CD14-positive monocyte (primary cell): ENCODE results near the gene P2RX2. TPM values are rescaled to one million over a fixed set of nuclear protein-coding genes. Genes with fewer than 3 reads are reported as not detected.

ENCODE experiments used
- DNase-seq, 3 donors: peaks; one replicate each; pipeline ENCODE4 v3.0.0-alpha.2; 2011 to 2022
- H2AFZ ChIP-seq: 2 replicates; pipeline ENCODE4 v1.6.0; 2012; ENCODE audit warnings: mild to moderate bottlenecking, low read depth, low read length, inconsistent platforms; ENCODE audit not compliant: insufficient read depth, poor library complexity, severe bottlenecking
- H3K27ac ChIP-seq, 2 donors: 1 replicate in 1 of 2; 2 replicates in 1 of 2; pipeline ENCODE4 v1.5.1; 2012 to 2013; ENCODE audit warnings: low read length in 2 of 2, control low read depth in 1 of 2, inconsistent platforms in 1 of 2, low read depth in 1 of 2, mild to moderate bottlenecking in 1 of 2
- H3K27me3 ChIP-seq, 2 donors: one replicate each; pipeline versions ENCODE4 v1.6.0 to v1.6.1; 2011 to 2013; ENCODE audit warnings: low read length in 2 of 2; ENCODE audit not compliant: control insufficient read depth in 2 of 2, insufficient read depth in 2 of 2
- H3K36me3 ChIP-seq, 2 donors: replicated peaks in 1 of 2; 1 replicate in 1 of 2; 2 replicates in 1 of 2; pipeline versions ENCODE4 v1.5.1 to v1.6.1; 2012 to 2013; ENCODE audit warnings: low read length in 2 of 2, control low read depth in 1 of 2, inconsistent platforms in 1 of 2, mild to moderate bottlenecking in 1 of 2; ENCODE audit not compliant: insufficient read depth in 2 of 2, control insufficient read depth in 1 of 2
- H3K4me1 ChIP-seq, 2 donors: 1 replicate in 1 of 2; 2 replicates in 1 of 2; pipeline versions ENCODE4 v1.5.1 to v1.6.1; 2012 to 2013; ENCODE audit warnings: low read length in 2 of 2, control low read depth in 1 of 2, inconsistent platforms in 1 of 2, mild to moderate bottlenecking in 1 of 2, moderate library complexity in 1 of 2; ENCODE audit not compliant: insufficient read depth in 2 of 2, control insufficient read depth in 1 of 2
- H3K4me2 ChIP-seq: replicated peaks from 2 replicates; pipeline ENCODE3; 2012; ENCODE audit warnings: low read length, moderate library complexity, mild to moderate bottlenecking; ENCODE audit not compliant: poor library complexity, severe bottlenecking; ENCODE audit errors: extremely low read depth
- H3K4me3 ChIP-seq, 3 experiments: fragments of 200-600 bp in 1 of 3; sonication (generic) in 1 of 3; replicated peaks in 1 of 3; 1 replicate in 2 of 3; 2 replicates in 1 of 3; pipeline ENCODE4 v1.5.1; 2011 to 2013; ENCODE audit warnings: low read length in 3 of 3, mild to moderate bottlenecking in 3 of 3, control low read depth in 2 of 3, low read depth in 2 of 3, inconsistent platforms in 1 of 3, moderate library complexity in 1 of 3
- H3K79me2 ChIP-seq: 2 replicates; pipeline ENCODE4 v1.6.0; 2012; ENCODE audit warnings: mild to moderate bottlenecking, control low read depth, inconsistent platforms, low read length, moderate library complexity; ENCODE audit not compliant: insufficient read depth
- H3K9ac ChIP-seq: 2 replicates; pipeline ENCODE4 v1.6.0; 2017; ENCODE audit warnings: low read length, mild to moderate bottlenecking; ENCODE audit not compliant: insufficient read depth, poor library complexity, severe bottlenecking
- H3K9me3 ChIP-seq, 2 donors: replicated peaks in 1 of 2; 1 replicate in 1 of 2; 2 replicates in 1 of 2; pipeline versions ENCODE4 v1.5.1 to v1.6.1; 2012 to 2013; ENCODE audit warnings: low read length in 2 of 2, control low read depth in 1 of 2; ENCODE audit not compliant: control insufficient read depth in 1 of 2, insufficient read depth in 1 of 2
- H4K20me1 ChIP-seq: 2 replicates; pipeline ENCODE4 v1.6.0; 2012; ENCODE audit warnings: mild to moderate bottlenecking, low read length, control low read depth, moderate library complexity; ENCODE audit not compliant: insufficient read depth
- H3K27ac Mint-ChIP-seq, 7 donors: one replicate each; pipeline ENCODE4 v1.8.0; 2020; ENCODE audit warnings: mild to moderate bottlenecking in 7 of 7, mixed read lengths in 7 of 7, moderate library complexity in 6 of 7, inconsistent platforms in 2 of 7
- H3K27me3 Mint-ChIP-seq, 3 donors: one replicate each; pipeline ENCODE4 v1.8.0; 2021 to 2022; ENCODE audit warnings: low read depth in 3 of 3, mild to moderate bottlenecking in 3 of 3, mixed read lengths in 3 of 3, moderate library complexity in 3 of 3, inconsistent platforms in 1 of 3
- H3K36me3 Mint-ChIP-seq, 2 donors: one replicate each; pipeline ENCODE4 v1.8.0; 2020; ENCODE audit warnings: mixed read lengths in 2 of 2, inconsistent platforms in 1 of 2, mild to moderate bottlenecking in 1 of 2
- H3K4me1 Mint-ChIP-seq: one replicate; pipeline ENCODE4 v1.8.0; 2020; ENCODE audit warnings: mild to moderate bottlenecking, mixed read lengths
- H3K4me3 Mint-ChIP-seq, 2 donors: one replicate each; pipeline ENCODE4 v1.8.0; 2020; ENCODE audit warnings: mild to moderate bottlenecking in 2 of 2, mixed read lengths in 2 of 2, moderate library complexity in 1 of 2
- H3K9me3 Mint-ChIP-seq, 7 donors: one replicate each; pipeline ENCODE4 v1.8.0; 2020 to 2022; ENCODE audit warnings: mixed read lengths in 7 of 7, mild to moderate bottlenecking in 6 of 7, moderate library complexity in 6 of 7, inconsistent platforms in 2 of 7
- CTCF ChIP-seq: fragments of 200-600 bp; IDR thresholded peaks from one replicate; pipeline ENCODE4 v1.8.0; 2022; ENCODE audit warnings: antibody characterized with exemption, mild to moderate bottlenecking
- WGBS: methylation state at CpG from one replicate; pipeline ENCODE4 v1.1.5; 2013; ENCODE audit warnings: missing lambda C conversion rate; ENCODE audit not compliant: insufficient coverage; 5-methylcytosine and 5-hydroxymethylcytosine counted together
- intact Hi-C, 2 donors: fragments of 100-400 bp; cut with micrococcal nuclease; formaldehyde crosslinking; loops; one replicate each; pipeline versions ENCODE4 v1.15.0 to v1.15.1; 2023
- polyA plus RNA-seq, 3 donors: library from polyadenylated mRNA; depleted of rRNA in 1 of 3; unstranded in 2 of 3; stranded (reverse) in 1 of 3; fragments of 300-500 nt in 2 of 3; fragments of >200 nt in 1 of 3; fragmentation: Illumina TruSeq in 2 of 3; gene quantifications; 1 replicate in 2 of 3; 2 replicates in 1 of 3; pipeline ENCODE4 v1.2.3, GENCODE V29; 2012 to 2021

The P2RX2 gene
- polyA plus RNA-seq, 3 donors = not detected

DNA sequence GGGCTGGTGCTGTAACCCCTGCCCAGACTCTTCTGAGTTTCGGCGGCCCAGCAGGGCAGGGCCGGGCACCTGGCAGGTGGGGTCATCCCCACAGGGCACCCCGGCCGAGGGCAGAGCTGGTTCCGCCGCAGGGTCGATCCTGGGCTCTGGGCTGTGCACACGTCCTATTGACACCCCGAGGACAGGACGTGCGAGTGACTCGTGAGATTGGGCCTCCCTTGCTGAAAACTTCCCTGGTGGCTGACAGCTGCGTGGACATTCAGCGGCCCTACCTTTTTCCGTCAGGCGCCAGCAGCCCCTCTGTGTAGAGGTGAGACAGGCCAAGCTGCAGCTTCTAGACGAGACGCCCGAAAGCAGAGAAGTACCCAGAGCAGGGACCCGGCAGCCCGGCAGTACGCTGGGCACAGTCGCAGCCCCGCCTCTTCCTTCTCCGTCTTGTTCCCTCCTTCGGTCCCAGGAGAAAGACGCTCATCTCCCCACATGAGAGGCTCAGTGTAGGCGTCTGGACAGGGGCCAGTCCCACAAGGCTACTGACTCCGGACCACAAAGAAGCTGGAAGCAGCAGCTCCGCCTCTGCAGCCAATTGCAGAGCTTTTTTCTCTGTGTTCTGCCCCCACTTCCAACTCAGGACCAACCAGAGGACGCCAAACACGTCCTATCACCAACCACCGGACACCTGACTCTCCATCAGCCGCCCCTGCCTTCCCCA is 8.4 kb upstream of the P2RX2 start, which contains the start of gene LRCOL1:
Gene LRCOL1, minus strand, starts transcription at position 532 of the 709 bp plus-strand sequence. CDS start 4,331 bp downstream, outside the sequence.
- H2AFZ ChIP-seq = peak within 1 kb of the TSS; percentile 61
- H3K27me3 ChIP-seq = peaks cover 4 to 51% of the 10 kb centered on the region in 2 donors
- H3K4me1 ChIP-seq = no peaks in the 10 kb centered on the region
- peak within 1 kb of the TSS; percentile 15 for H3K4me2 ChIP-seq
- intact Hi-C loops = loop anchor here in 1 of 2 donors (5.0 kb wide), 1 partner anchor 193 kb away; no protein-coding TSS in a partner anchor
- Mint-ChIP-seq H3K4me1 (peaks cover 10% of the 10 kb centered on the region), H3K36me3 (no peaks in the 10 kb centered on the region), H3K4me3 (peak within 1 kb of the TSS; percentile 55 to 82), H3K9me3 (peaks cover 3 to 21% (median 10%) of the 10 kb centered on the region in 7 donors), H3K27ac (peak within 1 kb of the TSS in 1 of 7 donors; percentile 26), H3K27me3 (peaks cover 62 to 80% (median 66%) of the 10 kb centered on the region in 3 donors)
- no peak within 1 kb of the TSS for H3K9ac ChIP-seq
- no peaks in the 10 kb centered on the region for H3K79me2 ChIP-seq
- no peak for TF ChIP-seq CTCF
- H3K27ac ChIP-seq = no peak within 1 kb of the TSS
- peaks cover 9 to 13% of the 10 kb centered on the region in 2 donors for H3K9me3 ChIP-seq
- H3K4me3 ChIP-seq = no peak within 1 kb of the TSS
- H4K20me1 ChIP-seq = no peaks in the 10 kb centered on the region
- DNase-seq = no peak
- WGBS = 17% methylated on average over 35 of the region's 35 CpGs
- no peaks in the 10 kb centered on the region for H3K36me3 ChIP-seq

GRCh38 chr12:132610866-132611602 is 7.5 kb upstream of the P2RX2 start:
- DNase-seq = no peak
- H3K27me3 ChIP-seq = peaks cover 8 to 53% of the 10 kb centered on the region in 2 donors
- no peak overlapping the region for H3K9ac ChIP-seq
- Mint-ChIP-seq H3K27ac (no peak overlapping the region), H3K4me1 (peaks cover 10% of the 10 kb centered on the region), H3K9me3 (peaks cover 6 to 29% (median 16%) of the 10 kb centered on the region in 7 donors), H3K27me3 (peaks cover 65 to 82% (median 66%) of the 10 kb centered on the region in 3 donors), H3K4me3 (peak overlapping the region in 1 of 2 donors; percentile 82), H3K36me3 (no peaks in the 10 kb centered on the region)
- no peak overlapping the region for H3K4me2 ChIP-seq
- 72% methylated on average over 32 of the region's 33 CpGs for WGBS
- no peak overlapping the region for H3K4me3 ChIP-seq
- no peak overlapping the region for H2AFZ ChIP-seq
- peaks cover 16 to 20% of the 10 kb centered on the region in 2 donors for H3K9me3 ChIP-seq
- no peaks in the 10 kb centered on the region for H4K20me1 ChIP-seq
- intact Hi-C loops = loop anchor here in 1 of 2 donors (5.0 kb wide), 1 partner anchor 194 kb away; no protein-coding TSS in a partner anchor
- TF ChIP-seq CTCF = no peak
- no peaks in the 10 kb centered on the region for H3K36me3 ChIP-seq
- no peaks in the 10 kb centered on the region for H3K4me1 ChIP-seq
- H3K27ac ChIP-seq = no peak overlapping the region
- H3K79me2 ChIP-seq = no peaks in the 10 kb centered on the region
